Tibial nerve (tissue), 4 donors: ENCODE results near the gene LHFPL3. TPM values are rescaled to one million over a fixed set of nuclear protein-coding genes. Genes with fewer than 3 reads are reported as not detected.

Experiments
- DNase-seq, 2 donors: peaks; one replicate each; pipeline ENCODE4 v3.0.0-alpha.2; 2019; ENCODE audit warnings: low spot score in 2 of 2
- H3K27ac ChIP-seq, 4 donors: fragments of 200-600 bp; sonication (generic) in 3 of 4; one replicate each; pipeline ENCODE4 v1.5.1; 2017 to 2019; ENCODE audit warnings: mild to moderate bottlenecking in 1 of 4
- H3K27me3 ChIP-seq, 2 donors: fragments of 200-600 bp; sonication (generic) in 1 of 2; one replicate each; pipeline versions ENCODE4 v1.5.1 to v1.6.0; 2017 to 2019
- H3K36me3 ChIP-seq, 3 donors: fragments of 200-600 bp; sonication (generic); one replicate each; pipeline ENCODE4 v1.5.1; 2018 to 2019
- H3K4me1 ChIP-seq, 4 donors: fragments of 200-600 bp; sonication (generic) in 3 of 4; one replicate each; pipeline ENCODE4 v1.5.1; 2017 to 2019
- H3K4me3 ChIP-seq, 4 donors: fragments of 200-600 bp; sonication (generic) in 3 of 4; one replicate each; pipeline ENCODE4 v1.5.1; 2017 to 2019; ENCODE audit warnings: mild to moderate bottlenecking in 1 of 4, moderate library complexity in 1 of 4
- H3K9me3 ChIP-seq, 4 donors: fragments of 200-600 bp; sonication (generic) in 3 of 4; one replicate each; pipeline ENCODE4 v1.5.1; 2017 to 2019
- CTCF ChIP-seq, 5 experiments: fragments of 200-600 bp in 3 of 5; fragments of 450-650 bp in 2 of 5; sonication (generic) in 3 of 5; IDR thresholded peaks; one replicate each; pipeline ENCODE4 v1.5.1; 2016 to 2019; ENCODE audit warnings: antibody characterized with exemption in 5 of 5, mild to moderate bottlenecking in 3 of 5, moderate library complexity in 2 of 5
- EP300 ChIP-seq, 2 donors: sonication (generic); formaldehyde crosslinking; IDR thresholded peaks; one replicate each; pipeline ENCODE4 v1.6.1; 2017; ENCODE audit warnings: antibody characterized with exemption in 2 of 2, mild to moderate bottlenecking in 1 of 2
- POLR2A ChIP-seq, 2 donors: fragments of 450-650 bp; IDR thresholded peaks; one replicate each; pipeline ENCODE4 v1.6.1; 2017; ENCODE audit warnings: antibody characterized with exemption in 2 of 2, mild to moderate bottlenecking in 2 of 2, moderate library complexity in 2 of 2
- WGBS, 2 donors: methylation state at CpG; one replicate each; pipeline ENCODE4 v1.1.5; 2018; 5-methylcytosine and 5-hydroxymethylcytosine counted together
- total RNA-seq, 4 donors: library from RNA; depleted of rRNA; stranded (reverse); fragments of >200 nt; gene quantifications; one replicate each; pipeline ENCODE4 v1.1.0, GENCODE V29; 2016

Gene LHFPL3
- total RNA-seq, 4 donors from 2014 or later, result not detected

- no peaks in the 10 kb centered on the region for H3K4me1 ChIP-seq
- TF ChIP-seq POLR2A (IDR thresholded peaks at IDR 0.05), result no peak
- TF ChIP-seq EP300 (IDR thresholded peaks at IDR 0.05), result no peak
- no peak for TF ChIP-seq CTCF (IDR thresholded peaks at IDR 0.05)
- DNase-seq, result no peak
- no peaks in the 10 kb centered on the region for H3K36me3 ChIP-seq
- no peaks in the 10 kb centered on the region for H3K9me3 ChIP-seq
- no peaks in the 10 kb centered on the region for H3K27me3 ChIP-seq
- WGBS, 2 donors, result 69 to 79% methylated on average over 1 of the region's 1 CpG
- no peak overlapping the region for H3K4me3 ChIP-seq
- no peak overlapping the region for H3K27ac ChIP-seq
Measured at GRCh38 chr7:104431930-104432329, 103.5 kb downstream of the LHFPL3 start.

DNA sequence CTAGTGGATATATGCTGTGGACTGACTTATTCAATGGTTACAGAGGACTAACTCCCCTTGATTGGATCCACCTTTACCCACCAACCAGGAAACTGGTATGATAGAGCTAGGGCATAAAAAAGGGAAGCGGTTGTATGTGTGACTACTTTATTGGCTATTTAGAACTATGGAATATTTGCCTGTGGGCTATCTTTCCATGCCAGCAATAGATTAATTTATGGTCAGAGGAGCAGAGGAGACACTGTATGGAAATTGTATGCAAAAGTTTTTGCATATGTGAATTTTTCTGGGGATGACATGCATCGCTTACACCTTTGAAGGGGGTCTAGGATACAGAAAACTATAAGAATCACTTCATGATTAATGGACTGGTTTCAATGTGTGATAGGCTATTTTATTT is 105.7 kb downstream of the LHFPL3 start:
- H3K9me3 ChIP-seq, result peaks cover 0 to 3% (median 0%) of the 10 kb centered on the region in 4 donors
- no peak for TF ChIP-seq CTCF (IDR thresholded peaks at IDR 0.05)
- no peak for TF ChIP-seq EP300 (IDR thresholded peaks at IDR 0.05)
- TF ChIP-seq POLR2A (IDR thresholded peaks at IDR 0.05), result no peak
- H3K4me3 ChIP-seq, result no peak overlapping the region
- 91 to 92% methylated on average over 2 of the region's 2 CpGs for WGBS, 2 donors
- H3K27me3 ChIP-seq, result no peaks in the 10 kb centered on the region
- H3K27ac ChIP-seq, result no peak overlapping the region
- H3K36me3 ChIP-seq, result no peaks in the 10 kb centered on the region
- no peaks in the 10 kb centered on the region for H3K4me1 ChIP-seq
- DNase-seq, result no peak

DNA sequence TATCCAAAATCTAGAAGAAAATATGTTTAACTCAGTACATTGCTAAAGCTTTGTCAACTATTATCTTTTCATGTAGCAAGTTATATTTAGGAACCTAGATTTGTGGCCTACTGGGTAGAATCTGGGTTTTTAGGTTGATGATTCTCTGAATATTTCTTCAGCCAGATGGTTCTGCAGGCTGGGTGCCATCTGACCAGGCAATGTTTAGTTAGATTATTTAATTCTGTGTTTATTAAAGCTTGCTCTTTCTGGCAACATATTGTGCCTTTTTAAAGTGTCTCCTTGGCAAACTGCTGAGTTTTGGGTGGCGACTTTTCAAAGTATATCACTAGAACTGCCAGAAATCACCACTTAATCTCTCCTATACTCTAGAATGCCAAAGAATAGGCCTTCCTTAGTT is 114.1 kb downstream of the LHFPL3 start:
- Histone ChIP-seq H3K36me3 (no peaks in the 10 kb centered on the region), H3K4me3 (no peak overlapping the region), H3K27ac (no peak overlapping the region), H3K4me1 (no peaks in the 10 kb centered on the region), H3K9me3 (peaks cover 0 to 3% (median 0%) of the 10 kb centered on the region in 4 donors), H3K27me3 (no peaks in the 10 kb centered on the region)
- TF ChIP-seq EP300 (IDR thresholded peaks at IDR 0.05), result no peak
- no peak for TF ChIP-seq POLR2A (IDR thresholded peaks at IDR 0.05)
- no peak for TF ChIP-seq CTCF (IDR thresholded peaks at IDR 0.05)
- 85 to 89% methylated on average over 1 of the region's 1 CpG for WGBS, 2 donors
- no peak for DNase-seq

DNA sequence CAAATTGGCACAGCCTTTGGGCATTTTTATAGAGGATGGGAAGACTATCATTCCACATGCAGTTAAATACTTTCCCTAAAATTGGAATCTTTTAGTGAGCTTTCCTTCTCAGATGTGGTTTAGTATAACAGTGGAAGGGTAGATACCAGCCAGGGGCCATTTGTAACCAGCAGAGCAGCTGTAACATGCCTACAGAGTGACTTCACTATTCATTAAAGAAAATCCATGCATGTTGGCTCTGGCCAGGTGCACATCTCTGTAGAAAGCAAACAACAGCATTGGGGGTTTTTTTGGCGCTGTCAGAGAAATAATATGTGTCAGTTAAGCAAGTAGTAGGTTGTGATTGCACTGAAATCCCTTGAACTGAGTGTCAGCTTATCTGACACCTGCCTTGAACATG is 115.6 kb downstream of the LHFPL3 start:
- 83 to 95% methylated on average over 1 of the region's 1 CpG for WGBS, 2 donors
- Histone ChIP-seq H3K4me3 (no peak overlapping the region), H3K27me3 (no peaks in the 10 kb centered on the region), H3K36me3 (no peaks in the 10 kb centered on the region), H3K9me3 (peaks cover 0 to 2% (median 0%) of the 10 kb centered on the region in 4 donors), H3K27ac (no peak overlapping the region), H3K4me1 (no peaks in the 10 kb centered on the region)
- DNase-seq, result no peak
- TF ChIP-seq POLR2A (IDR thresholded peaks at IDR 0.05), result no peak
- no peak for TF ChIP-seq CTCF (IDR thresholded peaks at IDR 0.05)
- TF ChIP-seq EP300 (IDR thresholded peaks at IDR 0.05), result no peak

DNA sequence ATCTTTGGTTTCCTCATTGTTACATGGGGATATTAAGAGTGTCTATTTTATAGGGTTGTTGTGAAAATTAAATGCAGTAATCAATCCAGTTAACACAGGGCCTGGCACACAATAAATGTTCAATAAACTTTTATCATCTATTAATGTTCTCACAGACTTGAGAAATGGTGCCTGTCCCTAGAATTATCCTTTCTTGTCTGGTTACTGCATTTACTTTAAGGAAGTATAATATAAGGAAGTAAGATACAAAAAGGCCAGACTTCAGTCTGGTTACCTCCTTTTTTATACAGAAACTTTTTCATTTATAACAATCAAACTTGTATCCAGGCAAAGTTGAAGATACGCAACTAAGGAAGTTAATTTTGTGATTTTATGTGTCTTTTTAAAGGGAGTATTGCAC is 117.0 kb downstream of the LHFPL3 start:
- no peak for DNase-seq
- TF ChIP-seq EP300 (IDR thresholded peaks at IDR 0.05), result no peak
- TF ChIP-seq CTCF (IDR thresholded peaks at IDR 0.05), result no peak
- no peak for TF ChIP-seq POLR2A (IDR thresholded peaks at IDR 0.05)
- H3K4me3 ChIP-seq, result no peak overlapping the region
- H3K27ac ChIP-seq, result no peak overlapping the region
- no peaks in the 10 kb centered on the region for H3K36me3 ChIP-seq
- WGBS, 2 donors, result 78 to 88% methylated on average over 1 of the region's 1 CpG
- H3K27me3 ChIP-seq, result no peaks in the 10 kb centered on the region
- H3K9me3 ChIP-seq, result no peaks in the 10 kb centered on the region
- H3K4me1 ChIP-seq, result no peaks in the 10 kb centered on the region
